T-helper 2 cell (primary cell): ENCODE measurements around the gene USP33.
"Not testable (repeated sequence)": the region's sequence is repeated elsewhere in the genome, so short reads cannot be mapped to it uniquely, and the experiment has no call there.

Source experiments
- DNase-seq, 5 experiments: peaks; one replicate each; pipeline versions ENCODE4 v3.0.0 to v3.0.0-alpha.2; 2012 to 2022

Gene USP33

GRCh38 chr1:77671836-77672235 is 87.8 kb downstream of the USP33 start:
- DNase-seq, result peak in 1 of 5 experiments; percentile 22

DNA sequence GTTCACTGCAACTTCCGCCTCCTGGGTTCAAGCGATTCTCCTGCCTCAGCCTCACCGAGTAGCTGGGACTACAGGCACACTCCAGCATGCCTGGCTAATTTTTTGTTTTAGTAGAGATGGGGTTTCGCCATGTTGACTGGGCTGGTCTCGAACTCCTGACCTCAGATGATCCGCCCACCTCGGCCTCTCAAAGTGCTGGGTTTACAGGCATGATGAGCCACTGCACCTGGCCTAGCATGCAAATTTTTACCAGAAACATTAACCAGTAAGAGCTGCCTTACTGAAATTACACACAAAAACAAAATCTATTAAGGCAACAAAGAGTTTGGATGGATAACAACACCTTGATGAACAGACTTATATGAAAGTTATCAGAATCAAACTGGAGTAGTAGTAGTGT is 89.3 kb downstream of the USP33 start:
- DNase-seq, result no peak

DNA sequence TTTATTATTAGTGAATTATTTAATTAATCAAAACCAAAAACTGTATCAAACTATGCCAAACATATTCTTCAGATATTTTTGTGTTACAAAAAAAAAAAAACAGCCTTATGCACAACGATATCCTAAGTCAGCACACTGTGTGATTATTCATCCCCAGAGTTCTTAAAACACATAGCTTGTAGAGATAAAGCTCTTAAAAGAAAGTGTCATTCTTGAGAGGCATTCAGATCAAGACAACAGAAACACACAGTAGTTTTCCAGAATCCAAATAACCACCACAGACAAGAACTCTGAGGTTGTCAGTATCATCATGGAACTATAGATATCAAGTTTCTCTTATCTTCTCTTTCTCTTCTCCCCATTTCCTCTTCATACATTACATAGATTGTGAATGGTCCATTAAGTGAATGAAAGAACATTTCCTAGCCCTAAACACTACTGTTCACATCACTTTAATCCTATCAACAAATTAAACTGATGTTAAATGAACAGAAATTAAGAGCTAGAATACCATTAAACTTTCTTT is 90.7 kb downstream of the USP33 start:
- DNase-seq, result peak in 1 of 5 experiments; percentile 59

GRCh38 chr1:77664939-77665516 is 94.6 kb downstream of the USP33 start:
- no peak for DNase-seq

GRCh38 chr1:77661696-77662095 is 98.0 kb downstream of the USP33 start:
- no peak for DNase-seq

DNA sequence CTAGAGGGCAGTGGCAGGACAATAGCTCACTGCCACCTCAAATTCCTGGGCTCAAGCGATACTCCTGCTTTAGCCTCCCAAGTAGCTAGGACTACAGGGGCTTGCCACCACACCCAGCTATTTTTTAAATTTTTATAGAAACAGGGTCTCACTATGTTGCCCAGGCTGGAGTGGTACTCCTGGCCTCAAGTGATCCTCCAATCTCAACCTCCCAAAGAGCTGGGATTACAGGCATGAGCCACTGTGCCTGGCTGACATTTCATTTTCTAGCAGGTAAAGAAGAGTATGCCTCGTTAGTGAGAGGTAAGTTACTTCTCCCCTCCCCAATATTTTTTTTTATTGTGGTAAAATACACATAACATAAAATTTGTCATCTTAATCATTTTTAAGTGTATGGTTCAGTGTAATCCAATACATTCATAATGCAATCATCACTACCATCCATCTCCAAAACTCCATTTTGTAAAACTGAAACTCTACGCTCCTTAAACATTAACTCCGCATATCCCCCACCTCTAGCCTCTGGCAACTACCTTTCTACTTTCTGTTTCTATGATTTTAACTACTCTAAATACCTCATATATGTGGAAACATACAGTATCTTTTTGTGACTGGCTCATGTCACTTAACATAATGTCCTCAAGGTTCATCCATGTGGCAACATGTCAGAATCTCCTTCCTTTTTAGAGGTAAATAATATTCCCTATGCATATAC is 99.6 kb downstream of the USP33 start:
- no peak for DNase-seq

- DNase-seq, result no peak
Observed at GRCh38 chr1:77658271-77658670, 101.4 kb downstream of the USP33 start.

GRCh38 chr1:77655431-77655974 is 104.1 kb downstream of the USP33 start:
- no peak for DNase-seq

DNA sequence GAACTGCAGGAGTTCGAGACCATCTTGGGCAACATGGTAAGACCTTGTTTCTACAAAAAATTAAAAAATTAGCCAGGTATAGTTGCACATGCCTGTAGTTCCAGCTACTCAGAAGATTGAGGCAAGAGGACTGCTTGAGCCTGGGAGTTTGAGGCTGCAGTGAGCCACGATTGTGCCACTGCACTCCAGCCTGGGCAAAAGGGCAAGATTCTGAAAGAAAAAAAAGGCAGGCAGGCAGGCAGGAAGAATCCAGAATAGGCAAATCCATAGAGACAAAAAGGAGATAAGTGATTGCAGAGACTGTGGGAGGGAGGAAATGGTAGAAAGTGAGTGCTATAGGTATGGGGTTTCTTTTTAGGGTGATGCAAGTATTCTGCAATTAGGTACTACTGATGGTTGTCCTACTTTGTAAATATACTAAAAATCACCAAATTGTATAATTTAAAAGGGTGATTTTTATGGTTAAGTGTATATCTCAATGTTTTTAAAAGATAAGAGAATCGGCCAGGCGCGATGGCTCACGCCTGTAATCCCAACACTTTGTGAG is 106.6 kb downstream of the USP33 start:
- no peak for DNase-seq

- DNase-seq, result no peak
Observed at GRCh38 chr1:77652268-77652667, 107.4 kb downstream of the USP33 start.

- no peak for DNase-seq
Observed at GRCh38 chr1:77649127-77649526, 110.5 kb downstream of the USP33 start.

DNA sequence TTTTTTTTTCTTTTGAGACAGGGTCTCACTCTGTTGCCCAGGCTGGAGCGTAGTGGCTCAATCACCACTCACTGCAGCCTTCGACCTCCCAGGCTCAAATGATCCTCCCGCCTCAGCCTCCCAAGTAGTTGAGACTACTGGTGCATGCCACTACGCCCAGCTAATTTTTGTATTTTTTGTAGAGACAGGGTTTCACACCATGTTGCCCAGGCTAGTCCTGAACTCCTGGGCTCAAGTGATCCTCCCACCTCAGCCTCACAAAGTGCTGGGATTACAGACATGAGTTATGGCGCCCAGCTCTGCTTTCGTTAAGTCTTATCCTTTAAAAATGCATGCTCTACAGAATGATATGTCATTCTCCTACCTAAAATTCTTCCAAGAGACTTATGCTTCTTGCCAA is 113.4 kb downstream of the USP33 start:
- not testable (repeated sequence) for DNase-seq
